ENCODE measurements around the gene OOSP4B.

DNA sequence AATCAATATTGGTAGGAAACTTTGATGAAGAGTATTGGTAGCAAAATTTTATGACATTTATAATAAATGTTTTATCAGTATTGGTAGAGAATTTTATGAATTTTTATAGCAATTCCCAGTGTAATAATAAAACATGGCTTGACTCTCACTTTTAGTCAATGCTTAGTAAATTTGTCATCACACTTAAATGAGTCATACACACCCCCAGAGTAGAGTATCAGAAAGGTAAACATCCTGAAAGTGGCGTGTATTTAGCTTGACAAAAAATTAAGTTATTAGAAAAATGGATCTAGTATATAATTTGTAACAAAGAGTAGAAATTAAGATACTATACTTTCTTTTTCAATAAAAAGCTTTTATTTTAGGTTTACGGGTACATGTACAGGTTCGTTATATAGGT, 42.1 kb downstream of the OOSP4B start:
- no peak for TF ChIP-seq YY1 (IDR thresholded peaks at IDR 0.05; ENCODE audit: insufficient read depth, insufficient replicate concordance, low read depth, low read length)
- TF ChIP-seq, protein P1, sequence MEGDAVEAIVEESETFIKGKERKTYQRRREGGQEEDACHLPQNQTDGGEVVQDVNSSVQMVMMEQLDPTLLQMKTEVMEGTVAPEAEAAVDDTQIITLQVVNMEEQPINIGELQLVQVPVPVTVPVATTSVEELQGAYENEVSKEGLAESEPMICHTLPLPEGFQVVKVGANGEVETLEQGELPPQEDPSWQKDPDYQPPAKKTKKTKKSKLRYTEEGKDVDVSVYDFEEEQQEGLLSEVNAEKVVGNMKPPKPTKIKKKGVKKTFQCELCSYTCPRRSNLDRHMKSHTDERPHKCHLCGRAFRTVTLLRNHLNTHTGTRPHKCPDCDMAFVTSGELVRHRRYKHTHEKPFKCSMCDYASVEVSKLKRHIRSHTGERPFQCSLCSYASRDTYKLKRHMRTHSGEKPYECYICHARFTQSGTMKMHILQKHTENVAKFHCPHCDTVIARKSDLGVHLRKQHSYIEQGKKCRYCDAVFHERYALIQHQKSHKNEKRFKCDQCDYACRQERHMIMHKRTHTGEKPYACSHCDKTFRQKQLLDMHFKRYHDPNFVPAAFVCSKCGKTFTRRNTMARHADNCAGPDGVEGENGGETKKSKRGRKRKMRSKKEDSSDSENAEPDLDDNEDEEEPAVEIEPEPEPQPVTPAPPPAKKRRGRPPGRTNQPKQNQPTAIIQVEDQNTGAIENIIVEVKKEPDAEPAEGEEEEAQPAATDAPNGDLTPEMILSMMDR (CRISPR knock-in tag; IDR thresholded peaks at IDR 0.05), result no peak
- TF ChIP-seq, protein P2, sequence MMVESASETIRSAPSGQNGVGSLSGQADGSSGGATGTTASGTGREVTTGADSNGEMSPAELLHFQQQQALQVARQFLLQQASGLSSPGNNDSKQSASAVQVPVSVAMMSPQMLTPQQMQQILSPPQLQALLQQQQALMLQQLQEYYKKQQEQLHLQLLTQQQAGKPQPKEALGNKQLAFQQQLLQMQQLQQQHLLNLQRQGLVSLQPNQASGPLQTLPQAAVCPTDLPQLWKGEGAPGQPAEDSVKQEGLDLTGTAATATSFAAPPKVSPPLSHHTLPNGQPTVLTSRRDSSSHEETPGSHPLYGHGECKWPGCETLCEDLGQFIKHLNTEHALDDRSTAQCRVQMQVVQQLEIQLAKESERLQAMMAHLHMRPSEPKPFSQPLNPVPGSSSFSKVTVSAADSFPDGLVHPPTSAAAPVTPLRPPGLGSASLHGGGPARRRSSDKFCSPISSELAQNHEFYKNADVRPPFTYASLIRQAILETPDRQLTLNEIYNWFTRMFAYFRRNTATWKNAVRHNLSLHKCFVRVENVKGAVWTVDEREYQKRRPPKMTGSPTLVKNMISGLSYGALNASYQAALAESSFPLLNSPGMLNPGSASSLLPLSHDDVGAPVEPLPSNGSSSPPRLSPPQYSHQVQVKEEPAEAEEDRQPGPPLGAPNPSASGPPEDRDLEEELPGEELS (CRISPR knock-in tag; IDR thresholded peaks at IDR 0.05), result no peak
- TF ChIP-seq, protein P3, sequence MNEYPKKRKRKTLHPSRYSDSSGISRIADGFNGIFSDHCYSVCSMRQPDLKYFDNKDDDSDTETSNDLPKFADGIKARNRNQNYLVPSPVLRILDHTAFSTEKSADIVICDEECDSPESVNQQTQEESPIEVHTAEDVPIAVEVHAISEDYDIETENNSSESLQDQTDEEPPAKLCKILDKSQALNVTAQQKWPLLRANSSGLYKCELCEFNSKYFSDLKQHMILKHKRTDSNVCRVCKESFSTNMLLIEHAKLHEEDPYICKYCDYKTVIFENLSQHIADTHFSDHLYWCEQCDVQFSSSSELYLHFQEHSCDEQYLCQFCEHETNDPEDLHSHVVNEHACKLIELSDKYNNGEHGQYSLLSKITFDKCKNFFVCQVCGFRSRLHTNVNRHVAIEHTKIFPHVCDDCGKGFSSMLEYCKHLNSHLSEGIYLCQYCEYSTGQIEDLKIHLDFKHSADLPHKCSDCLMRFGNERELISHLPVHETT (CRISPR knock-in tag; conservative IDR thresholded peaks at IDR 0.05), result no peak
- TF ChIP-seq, protein P4, sequence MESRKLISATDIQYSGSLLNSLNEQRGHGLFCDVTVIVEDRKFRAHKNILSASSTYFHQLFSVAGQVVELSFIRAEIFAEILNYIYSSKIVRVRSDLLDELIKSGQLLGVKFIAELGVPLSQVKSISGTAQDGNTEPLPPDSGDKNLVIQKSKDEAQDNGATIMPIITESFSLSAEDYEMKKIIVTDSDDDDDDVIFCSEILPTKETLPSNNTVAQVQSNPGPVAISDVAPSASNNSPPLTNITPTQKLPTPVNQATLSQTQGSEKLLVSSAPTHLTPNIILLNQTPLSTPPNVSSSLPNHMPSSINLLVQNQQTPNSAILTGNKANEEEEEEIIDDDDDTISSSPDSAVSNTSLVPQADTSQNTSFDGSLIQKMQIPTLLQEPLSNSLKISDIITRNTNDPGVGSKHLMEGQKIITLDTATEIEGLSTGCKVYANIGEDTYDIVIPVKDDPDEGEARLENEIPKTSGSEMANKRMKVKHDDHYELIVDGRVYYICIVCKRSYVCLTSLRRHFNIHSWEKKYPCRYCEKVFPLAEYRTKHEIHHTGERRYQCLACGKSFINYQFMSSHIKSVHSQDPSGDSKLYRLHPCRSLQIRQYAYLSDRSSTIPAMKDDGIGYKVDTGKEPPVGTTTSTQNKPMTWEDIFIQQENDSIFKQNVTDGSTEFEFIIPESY (CRISPR knock-in tag; IDR thresholded peaks at IDR 0.05), result no peak
- TF ChIP-seq, protein P5, sequence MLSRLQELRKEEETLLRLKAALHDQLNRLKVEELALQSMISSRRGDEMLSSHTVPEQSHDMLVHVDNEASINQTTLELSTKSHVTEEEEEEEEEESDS (CRISPR knock-in tag; IDR thresholded peaks at IDR 0.05; ENCODE audit: borderline replicate concordance), result no peak
